ENCODE measurements around the gene ACAD11. TPM values are rescaled to one million over a fixed set of nuclear protein-coding genes. Genes with fewer than 3 reads are reported as not detected.
"Not testable (repeated sequence)": the region's sequence is repeated elsewhere in the genome, so short reads cannot be mapped to it uniquely, and the experiment has no call there.

ACAD11 gene
- total RNA-seq, 1 donor from 2014 or later = 19.1 TPM

- ATAC-seq (no peak), DNase-seq (no peak)
- no peak overlapping the region for H3K27ac ChIP-seq
- no peak overlapping the region for H3K4me3 ChIP-seq
- intact Hi-C loops (cut with DNase I) = no loop called here
- H3K4me1 ChIP-seq = no peaks in the 10 kb centered on the region
- no peaks in the 10 kb centered on the region for H3K36me3 ChIP-seq
- H3K27me3 ChIP-seq = no peaks in the 10 kb centered on the region
- TF ChIP-seq CTCF (IDR thresholded peaks at IDR 0.05) = no peak
- H3K9me3 ChIP-seq = no peaks in the 10 kb centered on the region
These were observed 96.1 kb downstream of the ACAD11 start for GRCh38 chr3:132563420-132564069.

GRCh38 chr3:132561003-132561402 lies 98.6 kb downstream of the ACAD11 start:
- Histone ChIP-seq H3K27me3 (no peaks in the 10 kb centered on the region), H3K4me3 (no peak overlapping the region), H3K9me3 (no peaks in the 10 kb centered on the region), H3K36me3 (no peaks in the 10 kb centered on the region), H3K4me1 (no peaks in the 10 kb centered on the region), H3K27ac (no peak overlapping the region)
- intact Hi-C loops (cut with DNase I) = no loop called here
- ATAC-seq (no peak), DNase-seq (no peak)
- no peak for TF ChIP-seq CTCF (IDR thresholded peaks at IDR 0.05)

- H3K27ac ChIP-seq = no peak overlapping the region
- no peak for TF ChIP-seq CTCF (IDR thresholded peaks at IDR 0.05)
- no peak overlapping the region for H3K4me3 ChIP-seq
- peaks cover 6% of the 10 kb centered on the region for H3K4me1 ChIP-seq
- H3K27me3 ChIP-seq = no peaks in the 10 kb centered on the region
- intact Hi-C loops (cut with DNase I) = no loop called here
- ATAC-seq (peak; percentile 61), DNase-seq (no peak)
- H3K9me3 ChIP-seq = no peaks in the 10 kb centered on the region
- H3K36me3 ChIP-seq = no peaks in the 10 kb centered on the region
These were observed 103.0 kb downstream of the ACAD11 start for GRCh38 chr3:132556508-132557159.

- H3K27me3 ChIP-seq; ATAC-seq; H3K36me3 ChIP-seq; H3K4me1 ChIP-seq; H3K9me3 ChIP-seq; intact Hi-C loops (cut with DNase I); H3K27ac ChIP-seq; H3K4me3 ChIP-seq; DNase-seq: not testable (repeated sequence)
These were observed 103.6 kb downstream of the ACAD11 start for GRCh38 chr3:132556036-132556386.

- ATAC-seq = no peak
These were observed 104.1 kb downstream of the ACAD11 start for GRCh38 chr3:132555306-132556035.

More at GRCh38 chr3:132555306-132556035, 104.1 kb downstream of the ACAD11 start:
- H3K4me3 ChIP-seq = no peak overlapping the region
- H3K27ac ChIP-seq = no peak overlapping the region
- no peaks in the 10 kb centered on the region for H3K27me3 ChIP-seq
- DNase-seq = no peak
- H3K9me3 ChIP-seq = no peaks in the 10 kb centered on the region
- no peaks in the 10 kb centered on the region for H3K36me3 ChIP-seq
- intact Hi-C loops (cut with DNase I) = no loop called here
- no peak for TF ChIP-seq CTCF (IDR thresholded peaks at IDR 0.05)
- H3K4me1 ChIP-seq = peaks cover 6% of the 10 kb centered on the region
